GM19397 (cell line): Measurements from ENCODE around the gene GABRG3.

Source experiments
- ATAC-seq: cut with Tn5 transposase; IDR thresholded peaks from one replicate; pipeline ENCODE4 v1.9.1; 2021; ENCODE audit warnings: mild to moderate bottlenecking, moderate library complexity; ENCODE audit not compliant: unreplicated experiment

Gene GABRG3

GRCh38 chr15:27486683-27487647, 516.0 kb downstream of the GABRG3 start:
- no peak for ATAC-seq

GRCh38 chr15:27487846-27488245, 516.9 kb downstream of the GABRG3 start:
- ATAC-seq: no peak

GRCh38 chr15:27490867-27491595, 520.0 kb downstream of the GABRG3 start:
- ATAC-seq: no peak

GRCh38 chr15:27491666-27492621, 521.0 kb downstream of the GABRG3 start:
- no peak for ATAC-seq

- no peak for ATAC-seq
Measured at GRCh38 chr15:27495963-27496459, 525.0 kb downstream of the GABRG3 start.

GRCh38 chr15:27498700-27499099, 527.7 kb downstream of the GABRG3 start:
- ATAC-seq: no peak

GRCh38 chr15:27499191-27499590, 528.2 kb downstream of the GABRG3 start:
- ATAC-seq: no peak

GRCh38 chr15:27499719-27500118, 528.7 kb downstream of the GABRG3 start:
- no peak for ATAC-seq

GRCh38 chr15:27500206-27500605, 529.2 kb downstream of the GABRG3 start:
- no peak for ATAC-seq

GRCh38 chr15:27506752-27507151, 535.8 kb downstream of the GABRG3 start:
- ATAC-seq: no peak

- no peak for ATAC-seq
Measured at GRCh38 chr15:27509014-27509413, 538.0 kb downstream of the GABRG3 start.

- no peak for ATAC-seq
Measured at GRCh38 chr15:27512281-27513001, 541.5 kb downstream of the GABRG3 start.

GRCh38 chr15:27514526-27514925, 543.5 kb downstream of the GABRG3 start:
- ATAC-seq: no peak

GRCh38 chr15:27527490-27528067, 556.6 kb downstream of the GABRG3 start:
- ATAC-seq: no peak

GRCh38 chr15:27529399-27529798, 558.4 kb downstream of the GABRG3 start:
- ATAC-seq: no peak

- ATAC-seq: no peak
Measured at GRCh38 chr15:27530994-27531393, 560.0 kb downstream of the GABRG3 start.

GRCh38 chr15:27532358-27532757, 561.4 kb downstream of the GABRG3 start:
- ATAC-seq: no peak

- no peak for ATAC-seq
Measured at GRCh38 chr15:27535445-27536129, 564.6 kb downstream of the GABRG3 start.

- no peak for ATAC-seq
Measured at GRCh38 chr15:27538325-27538724, 567.3 kb downstream of the GABRG3 start.
